HG02970 (cell line): ENCODE data around the gene SLC25A45.

ENCODE experiments used
- ATAC-seq: cut with Tn5 transposase; IDR thresholded peaks from one replicate; pipeline ENCODE4 v1.9.1; 2021; ENCODE audit warnings: mild to moderate bottlenecking, moderate library complexity, moderate number of reproducible peaks; ENCODE audit not compliant: unreplicated experiment, low FRiP score

The SLC25A45 gene

GRCh38 chr11:65382033-65382803 is at the start of gene SLC25A45:
Gene SLC25A45, minus strand, starts transcription at chr11:65382646. Its CDS starts 695 bp downstream, at chr11:65381951.
- peak; percentile 50 for ATAC-seq

- ATAC-seq: no peak
These were observed 49.1 kb upstream of the SLC25A45 start for GRCh38 chr11:65431451-65432099.

GRCh38 chr11:65430406-65431217 is 48.2 kb upstream of the SLC25A45 start:
- no peak for ATAC-seq

- no peak for ATAC-seq
These were observed 47.4 kb upstream of the SLC25A45 start for GRCh38 chr11:65429724-65430405.

GRCh38 chr11:65429068-65429681 is 46.7 kb upstream of the SLC25A45 start:
- ATAC-seq: no peak

GRCh38 chr11:65428578-65429067 is 46.2 kb upstream of the SLC25A45 start:
- no peak for ATAC-seq

GRCh38 chr11:65427691-65428577 is 45.5 kb upstream of the SLC25A45 start:
- no peak for ATAC-seq

- no peak for ATAC-seq
These were observed 44.6 kb upstream of the SLC25A45 start for GRCh38 chr11:65426839-65427690.

GRCh38 chr11:65425971-65426838 is 43.8 kb upstream of the SLC25A45 start:
- no peak for ATAC-seq

GRCh38 chr11:65425105-65425970 is 42.9 kb upstream of the SLC25A45 start:
- ATAC-seq: no peak

GRCh38 chr11:65424205-65425104 is 42.0 kb upstream of the SLC25A45 start:
- no peak for ATAC-seq

- ATAC-seq: no peak
These were observed 41.2 kb upstream of the SLC25A45 start for GRCh38 chr11:65423516-65424204.

GRCh38 chr11:65422633-65423515 is 40.4 kb upstream of the SLC25A45 start, which contains the start of gene NEAT1:
Gene NEAT1, plus strand, starts transcription at chr11:65422798.
- peak; percentile 22 for ATAC-seq
